HG03108 (cell line): ENCODE measurements around the gene ATXN3L.

Experiments
- ATAC-seq: cut with Tn5 transposase; IDR thresholded peaks from one replicate; pipeline ENCODE4 v1.9.1; 2021; ENCODE audit warnings: moderate library complexity; ENCODE audit not compliant: unreplicated experiment

The ATXN3L gene

GRCh38 chrX:13270360-13270759 is 49.5 kb downstream of the ATXN3L start:
- ATAC-seq = no peak

GRCh38 chrX:13268874-13269273 is 51.0 kb downstream of the ATXN3L start:
- no peak for ATAC-seq
